IMR-90 (cell line): ENCODE data around the gene SERPINC1. TPM values are rescaled to one million over a fixed set of nuclear protein-coding genes. Genes with fewer than 3 reads are reported as not detected.
"Not testable (repeated sequence)": the region's sequence is repeated elsewhere in the genome, so short reads cannot be mapped to it uniquely, and the experiment has no call there.

Experiments
- ATAC-seq: fragments of 200-7000 bp; cut with Tn5 transposase; 2 replicates; pipeline ENCODE4 v1.9.1; 2020; ENCODE audit warnings: low read depth, mild to moderate bottlenecking, moderate library complexity
- BruUV-seq: library from RNA; stranded (reverse); fragments of 400-500 nt; replicated peaks from 2 replicates; lab custom pipeline; 2021; lab: Mats Ljungman, UMichigan
- CTCF ChIA-PET: fragments of 300-600 bp; formaldehyde crosslinking; extraction: SDS; loops from one replicate; lab custom pipeline; 2021; ENCODE audit warnings: antibody characterized with exemption; lab: Yijun Ruan, JAX
- POLR2A ChIA-PET: fragments of 300-600 bp; sonication (Branson Sonifier 250); formaldehyde crosslinking; loops from one replicate; lab custom pipeline; 2022; ENCODE audit warnings: antibody characterized with exemption; ENCODE audit not compliant: unreplicated experiment; lab: Charles Lee
- DNase-seq: peaks from one replicate; pipeline ENCODE4 v3.0.0; 2013
- H2AFZ ChIP-seq: replicated peaks from 2 replicates; pipeline ENCODE3; 2013; ENCODE audit warnings: low read length, mild to moderate bottlenecking; ENCODE audit not compliant: poor library complexity
- H2AK5ac ChIP-seq: 2 replicates; pipeline ENCODE4 v1.6.1; 2013; ENCODE audit warnings: low read depth, low read length, inconsistent platforms
- H2AK9ac ChIP-seq: replicated peaks from 2 replicates; pipeline ENCODE3; 2013; ENCODE audit warnings: mild to moderate bottlenecking, low read depth, low read length, moderate library complexity; ENCODE audit not compliant: poor library complexity
- H2BK120ac ChIP-seq: 2 replicates; pipeline ENCODE4 v1.6.1; 2013; ENCODE audit warnings: low read depth, low read length, inconsistent platforms
- H2BK15ac ChIP-seq: 3 replicates; pipeline ENCODE4 v1.6.1; 2013; ENCODE audit warnings: low read depth, low read length, inconsistent platforms
- H2BK20ac ChIP-seq: 2 replicates; pipeline ENCODE4 v1.6.1; 2013; ENCODE audit warnings: low read depth, mild to moderate bottlenecking, inconsistent platforms, low read length, moderate library complexity
- H2BK5ac ChIP-seq: 2 replicates; pipeline ENCODE4 v1.6.1; 2013; ENCODE audit warnings: mild to moderate bottlenecking, low read depth, low read length, inconsistent platforms; ENCODE audit not compliant: poor library complexity, severe bottlenecking
- H3K14ac ChIP-seq: replicated peaks from 2 replicates; pipeline ENCODE4 v1.6.1; 2013; ENCODE audit warnings: low read depth, low read length, inconsistent platforms
- H3K18ac ChIP-seq: 2 replicates; pipeline ENCODE4 v1.6.1; 2013; ENCODE audit warnings: low read depth, low read length, control low read depth
- H3K23ac ChIP-seq: 2 replicates; pipeline ENCODE4 v1.6.1; 2013; ENCODE audit warnings: low read depth, low read length, inconsistent platforms
- H3K27ac ChIP-seq: 2 replicates; pipeline ENCODE4 v1.5.1; 2013; ENCODE audit warnings: mild to moderate bottlenecking, control low read depth, low read length; ENCODE audit not compliant: insufficient read depth
- H3K27me3 ChIP-seq: 2 replicates; pipeline ENCODE4 v1.6.1; 2013; ENCODE audit warnings: low read length; ENCODE audit not compliant: control insufficient read depth, insufficient read depth
- H3K36me3 ChIP-seq: 2 replicates; pipeline ENCODE4 v1.6.1; 2013; ENCODE audit warnings: low read length, mixed read lengths; ENCODE audit not compliant: control insufficient read depth, insufficient read depth
- H3K4ac ChIP-seq: 2 replicates; pipeline ENCODE4 v1.6.1; 2013; ENCODE audit warnings: low read depth, low read length, inconsistent platforms
- H3K4me1 ChIP-seq: 2 replicates; pipeline ENCODE4 v1.6.1; 2013; ENCODE audit warnings: low read length, mixed read lengths; ENCODE audit not compliant: control insufficient read depth, insufficient read depth
- H3K4me2 ChIP-seq: 2 replicates; pipeline ENCODE4 v1.6.1; 2013; ENCODE audit warnings: low read depth, mild to moderate bottlenecking, control low read depth, low read length, moderate library complexity
- H3K4me3 ChIP-seq: 2 replicates; pipeline ENCODE4 v1.5.1; 2013; ENCODE audit warnings: low read depth, mild to moderate bottlenecking, control low read depth, low read length, moderate library complexity; ENCODE audit not compliant: insufficient read depth
- H3K56ac ChIP-seq: 2 replicates; pipeline ENCODE4 v1.6.1; 2013; ENCODE audit warnings: low read length, inconsistent platforms; ENCODE audit not compliant: insufficient read depth; ENCODE audit errors: extremely low read depth
- H3K79me1 ChIP-seq, 2 experiments: 2 replicates each; pipeline ENCODE4 v1.6.1; 2013; ENCODE audit warnings: low read length in 2 of 2, inconsistent platforms in 1 of 2, low read depth in 1 of 2
- H3K9ac ChIP-seq: 2 replicates; pipeline ENCODE4 v1.6.1; 2013; ENCODE audit warnings: low read depth, low read length, control low read depth
- H3K9me1 ChIP-seq: 2 replicates; pipeline ENCODE4 v1.6.1; 2013; ENCODE audit warnings: low read length, inconsistent platforms; ENCODE audit not compliant: insufficient read depth
- H3K9me3 ChIP-seq: 2 replicates; pipeline ENCODE4 v1.6.1; 2013; ENCODE audit warnings: low read length; ENCODE audit not compliant: control insufficient read depth, insufficient read depth
- H4K20me1 ChIP-seq: 2 replicates; pipeline ENCODE4 v1.6.1; 2013; ENCODE audit warnings: low read length, inconsistent platforms; ENCODE audit not compliant: insufficient read depth
- H4K5ac ChIP-seq: 2 replicates; pipeline ENCODE4 v1.6.1; 2013; ENCODE audit warnings: mild to moderate bottlenecking, low read depth, low read length, control low read depth
- H4K8ac ChIP-seq, 2 experiments: 2 replicates each; pipeline ENCODE4 v1.6.1; 2013; ENCODE audit warnings: low read depth in 2 of 2, low read length in 2 of 2, control low read depth in 1 of 2, inconsistent platforms in 1 of 2
- H4K91ac ChIP-seq: 2 replicates; pipeline ENCODE4 v1.6.1; 2013; ENCODE audit warnings: low read depth, low read length, inconsistent platforms; ENCODE audit not compliant: insufficient read depth
- MAZ ChIP-seq: IDR thresholded peaks from 2 replicates; pipeline ENCODE4 v1.6.1; 2012; ENCODE audit warnings: low read depth, mild to moderate bottlenecking, low read length, improper control_type of control experiment, moderate library complexity, borderline replicate concordance
- POLR2A ChIP-seq: IDR thresholded peaks from 2 replicates; pipeline ENCODE4 v1.6.1; 2012; ENCODE audit warnings: mild to moderate bottlenecking, low read depth, low read length
- WGBS, 2 experiments: methylation state at CpG; one replicate each; pipeline versions ENCODE4 v1.1.5 to v1.1.7; 2013; ENCODE audit warnings: missing lambda C conversion rate in 2 of 2; ENCODE audit not compliant: insufficient read length in 1 of 2; ENCODE audit errors: extremely low coverage in 2 of 2; 5-methylcytosine and 5-hydroxymethylcytosine counted together
- dilution Hi-C: fragments of 300-500 bp; cut with HindIII; formaldehyde crosslinking; loops from one replicate; pipeline ENCODE4 v1.14.3; 2018; ENCODE audit warnings: low sequenced_read_pairs; ENCODE audit not compliant: unreplicated experiment
- in situ Hi-C: fragments of 300-500 bp; cut with MboI; formaldehyde crosslinking; loops from 3 replicates; pipeline ENCODE4 v1.14.3; 2019; ENCODE audit warnings: low sequenced_read_pairs, inconsistent platforms, mixed read lengths
- intact Hi-C: fragments of 100-400 bp; cut with micrococcal nuclease; formaldehyde crosslinking; loops from 2 replicates; pipeline ENCODE4 v1.10.0; 2022
- polyA plus RNA-seq, 3 experiments: library from polyadenylated mRNA; depleted of rRNA; stranded (reverse); fragments of >200 nt; gene quantifications; 2 replicates each; pipeline ENCODE4 v1.2.3, GENCODE V29; 2012; ENCODE audit warnings: low replicate concordance in 1 of 3
- total RNA-seq: library from RNA; depleted of rRNA; stranded (reverse); fragments of >200 nt; gene quantifications from 2 replicates; pipeline ENCODE4 v1.2.3, GENCODE V29; 2012

SERPINC1 gene
- total and polyA plus RNA-seq, 2 of the 4 experiments (the other 2 are of a cell fraction) = not detected

GRCh38 chr1:173860065-173860464 lies 57.1 kb downstream of the SERPINC1 start:
- Histone ChIP-seq H4K20me1 (peaks cover 44% of the 10 kb centered on the region), H4K5ac (no peak overlapping the region), H2BK120ac (no peak overlapping the region), H3K4ac (no peak overlapping the region), H3K36me3 (peaks cover 32% of the 10 kb centered on the region), H2BK5ac (no peak overlapping the region), H3K9me1 (no peaks in the 10 kb centered on the region; the same call in 1 of the 2 replicates), H3K4me1 (peaks cover 10% of the 10 kb centered on the region), H2AK5ac (no peak overlapping the region), H3K9ac (no peak overlapping the region), H3K9me3 (no peaks in the 10 kb centered on the region), H3K56ac (no peak overlapping the region), H3K4me2 (no peak overlapping the region), H3K4me3 (no peak overlapping the region), H3K27me3 (no peaks in the 10 kb centered on the region), H3K79me1 (peaks cover 3 to 28% of the 10 kb centered on the region in 2 experiments; a peak in 3 of 4 replicates), H3K18ac (no peak overlapping the region), H3K27ac (no peak overlapping the region), H4K8ac (no peak overlapping the region), H3K23ac (no peak overlapping the region), H4K91ac (no peak overlapping the region), H2AK9ac (no peak overlapping the region), H2AFZ (no peak overlapping the region), H2BK15ac (no peak overlapping the region), H3K14ac (no peak overlapping the region), H2BK20ac (no peak overlapping the region)
- TF ChIP-seq POLR2A = 0 out of 2 replicates have a peak, but pooled peaks have one; percentile 16
- TF ChIP-seq MAZ = no peak
- ChIA-PET POLR2A (no interaction called here), CTCF (no interaction called here)
- ATAC-seq = no peak
- dilution Hi-C loops (no loop called here), in situ Hi-C loops (no loop called here), intact Hi-C loops (no loop called here)
- BruUV-seq = no TSS peak
- WGBS, 2 experiments = no CpG with 5 or more reads among the region's 1 CpG
- DNase-seq = no peak

- intact Hi-C loops, H3K18ac ChIP-seq, H3K9me1 ChIP-seq, H3K27me3 ChIP-seq, H2BK15ac ChIP-seq, dilution Hi-C loops, H3K4ac ChIP-seq, in situ Hi-C loops, H3K9me3 ChIP-seq, H2AFZ ChIP-seq, H2BK120ac ChIP-seq, H3K56ac ChIP-seq, BruUV-seq, H3K4me2 ChIP-seq, CTCF ChIA-PET, H3K14ac ChIP-seq, H2BK5ac ChIP-seq, H2BK20ac ChIP-seq, H3K4me3 ChIP-seq, H4K91ac ChIP-seq, H3K9ac ChIP-seq, H2AK5ac ChIP-seq, DNase-seq, H3K27ac ChIP-seq, H4K5ac ChIP-seq, ATAC-seq, POLR2A ChIA-PET, H4K8ac ChIP-seq, H2AK9ac ChIP-seq, H3K23ac ChIP-seq: not testable (repeated sequence)
- Histone ChIP-seq H3K79me1 (peaks cover under 1 to 24% of the 10 kb centered on the region in 2 experiments; a peak in 2 of 4 replicates), H3K4me1 (peaks cover 10% of the 10 kb centered on the region), H3K36me3 (peaks cover 30% of the 10 kb centered on the region), H4K20me1 (peaks cover 39% of the 10 kb centered on the region)
- WGBS, 2 experiments = no CpG with 5 or more reads among the region's 5 CpGs
Observed at GRCh38 chr1:173859547-173859946, 57.6 kb downstream of the SERPINC1 start.
